ENCODE measurements around the gene TEX14.

TEX14 gene

GRCh38 chr17:58525239-58525638 is 166.6 kb downstream of the TEX14 start:
- FAIRE-seq = no peak
- TF ChIP-seq, protein P1, sequence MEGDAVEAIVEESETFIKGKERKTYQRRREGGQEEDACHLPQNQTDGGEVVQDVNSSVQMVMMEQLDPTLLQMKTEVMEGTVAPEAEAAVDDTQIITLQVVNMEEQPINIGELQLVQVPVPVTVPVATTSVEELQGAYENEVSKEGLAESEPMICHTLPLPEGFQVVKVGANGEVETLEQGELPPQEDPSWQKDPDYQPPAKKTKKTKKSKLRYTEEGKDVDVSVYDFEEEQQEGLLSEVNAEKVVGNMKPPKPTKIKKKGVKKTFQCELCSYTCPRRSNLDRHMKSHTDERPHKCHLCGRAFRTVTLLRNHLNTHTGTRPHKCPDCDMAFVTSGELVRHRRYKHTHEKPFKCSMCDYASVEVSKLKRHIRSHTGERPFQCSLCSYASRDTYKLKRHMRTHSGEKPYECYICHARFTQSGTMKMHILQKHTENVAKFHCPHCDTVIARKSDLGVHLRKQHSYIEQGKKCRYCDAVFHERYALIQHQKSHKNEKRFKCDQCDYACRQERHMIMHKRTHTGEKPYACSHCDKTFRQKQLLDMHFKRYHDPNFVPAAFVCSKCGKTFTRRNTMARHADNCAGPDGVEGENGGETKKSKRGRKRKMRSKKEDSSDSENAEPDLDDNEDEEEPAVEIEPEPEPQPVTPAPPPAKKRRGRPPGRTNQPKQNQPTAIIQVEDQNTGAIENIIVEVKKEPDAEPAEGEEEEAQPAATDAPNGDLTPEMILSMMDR (IDR thresholded peaks at IDR 0.05; ENCODE audit: insufficient read depth, missing control alignments) = no peak
- no peak for DNase-seq (ENCODE audit: insufficient read length, low spot score)

DNA sequence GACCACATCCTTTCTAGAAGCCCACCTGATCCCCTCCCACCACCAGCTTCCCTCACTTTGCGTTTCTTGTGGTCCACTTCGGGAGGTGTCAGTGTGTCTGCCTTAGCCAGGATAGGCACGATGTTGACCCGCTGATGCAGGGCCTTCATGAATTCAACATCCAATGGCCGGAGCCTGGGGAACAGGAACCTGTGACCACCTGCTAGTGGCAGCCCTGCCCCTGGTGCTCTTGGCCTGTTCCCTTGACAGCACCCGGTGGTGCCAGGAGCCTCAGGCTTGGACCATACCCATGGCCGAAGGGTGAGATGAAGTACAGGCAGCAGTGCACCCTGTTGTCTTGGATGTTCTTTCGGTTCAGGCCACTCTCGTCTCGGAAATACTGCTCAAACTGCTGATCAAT is 170.2 kb downstream of the TEX14 start:
- DNase-seq (ENCODE audit: insufficient read length, low spot score) = no peak
- FAIRE-seq = no peak
- TF ChIP-seq, protein P1 (IDR thresholded peaks at IDR 0.05; ENCODE audit: insufficient read depth, missing control alignments) = no peak

- TF ChIP-seq, protein P1 (IDR thresholded peaks at IDR 0.05; ENCODE audit: insufficient read depth, missing control alignments) = peak; percentile 32
- DNase-seq (ENCODE audit: insufficient read length, low spot score) = no peak
- no peak for FAIRE-seq
These were observed 170.9 kb downstream of the TEX14 start for GRCh38 chr17:58520843-58521430.

- DNase-seq (ENCODE audit: insufficient read length, low spot score) (peak; percentile 75), FAIRE-seq (no peak)
- TF ChIP-seq, protein P1 (IDR thresholded peaks at IDR 0.05; ENCODE audit: insufficient read depth, missing control alignments) = no peak
These were observed 173.8 kb downstream of the TEX14 start for GRCh38 chr17:58517928-58518609.

GRCh38 chr17:58517378-58517927 is 174.4 kb downstream of the TEX14 start:
- DNase-seq (ENCODE audit: insufficient read length, low spot score) (no peak), FAIRE-seq (no peak)
- TF ChIP-seq, protein P1 (IDR thresholded peaks at IDR 0.05; ENCODE audit: insufficient read depth, missing control alignments) = no peak

- TF ChIP-seq, protein P1 (IDR thresholded peaks at IDR 0.05; ENCODE audit: insufficient read depth, missing control alignments) = no peak
- DNase-seq (ENCODE audit: insufficient read length, low spot score) (no peak), FAIRE-seq (no peak)
These were observed 175.0 kb downstream of the TEX14 start for GRCh38 chr17:58516644-58517377.

Measured in D721Med (cell line).